ENCODE data around the gene PNPT1. TPM values are rescaled to one million over a fixed set of nuclear protein-coding genes. Genes with fewer than 3 reads are reported as not detected.

Gene PNPT1
- total RNA-seq (2013; cell fraction: nucleolus; rRNA removed) = 42.3 and 47.2 TPM in 2 replicates
- 34.2 and 44.7 TPM in 2 replicates for total RNA-seq (2014; rRNA removed)
- 48.8 and 53.3 TPM in 2 replicates for total RNA-seq (2014; rRNA removed; fragmentation: Illumina TruSeq; extraction: Trizol)
- 42.3 and 46.2 TPM in 2 replicates for total RNA-seq (2021)
- polyA plus RNA-seq (2011; ENCODE audit: low read depth) = 8.0 TPM
- polyA plus RNA-seq (2011; rRNA removed) = 50.3 and 62.3 TPM in 2 replicates
- polyA plus RNA-seq (2011; cell fraction: cytosol; rRNA removed) = 14.3 and 14.8 TPM in 2 replicates
- polyA plus RNA-seq (2011; cell fraction: nucleus; rRNA removed) = 94.6 and 102 TPM in 2 replicates
- polyA plus RNA-seq (2012) = 12.2 and 15.9 TPM in 2 replicates
- 44.2 and 60.2 TPM in 2 replicates for polyA plus RNA-seq (2014; fragmentation: Illumina TruSeq; extraction: Trizol)
- 10 to 100 TPM; 34.5 to 37.1 TPM for polyA plus RNA-seq (2014; fragmentation: Nextera tagmentation; extraction: Ambion mirVana)
- 28.6 and 35.7 TPM in 2 replicates for polyA plus RNA-seq (2014; rRNA removed)
- polyA plus RNA-seq (2016; fragmentation: Nextera tagmentation; extraction: Ambion mirVana) = 10 to 100 TPM; 66.0 to 67.7 TPM
- polyA minus RNA-seq (2011; rRNA and poly(A)+ RNA removed) = 15.4 and 32.3 TPM in 2 replicates
- polyA minus RNA-seq (2011; cell fraction: cytosol; rRNA and poly(A)+ RNA removed) = 15.9 and 42.2 TPM in 2 replicates
- 28.9 and 42.8 TPM in 2 replicates for polyA minus RNA-seq (2011; cell fraction: nucleus; rRNA and poly(A)+ RNA removed)
- Bru-seq, nascent RNA = percentile 85 among the genes with signal in this experiment
- percentile 87 among the genes with signal in this experiment for BruChase-seq, experiment 1, labeled RNA remaining after a 6-hour chase
- percentile 86 among the genes with signal in this experiment for BruChase-seq, experiment 2, labeled RNA remaining after a 2-hour chase
- long read RNA-seq, experiment 1, full-length matches to known transcripts = 34 of 63 reads
- long read RNA-seq, experiment 1, partial matches to known transcripts = 2 of 63 reads
- long read RNA-seq, experiment 1, other reads (novel, unspliced or antisense) = 27 of 63 reads
- long read RNA-seq, experiment 2, full-length matches to known transcripts = 532 of 773 reads
- long read RNA-seq, experiment 2, partial matches to known transcripts = 108 of 773 reads
- long read RNA-seq, experiment 2, other reads (novel, unspliced or antisense) = 133 of 773 reads

DNA sequence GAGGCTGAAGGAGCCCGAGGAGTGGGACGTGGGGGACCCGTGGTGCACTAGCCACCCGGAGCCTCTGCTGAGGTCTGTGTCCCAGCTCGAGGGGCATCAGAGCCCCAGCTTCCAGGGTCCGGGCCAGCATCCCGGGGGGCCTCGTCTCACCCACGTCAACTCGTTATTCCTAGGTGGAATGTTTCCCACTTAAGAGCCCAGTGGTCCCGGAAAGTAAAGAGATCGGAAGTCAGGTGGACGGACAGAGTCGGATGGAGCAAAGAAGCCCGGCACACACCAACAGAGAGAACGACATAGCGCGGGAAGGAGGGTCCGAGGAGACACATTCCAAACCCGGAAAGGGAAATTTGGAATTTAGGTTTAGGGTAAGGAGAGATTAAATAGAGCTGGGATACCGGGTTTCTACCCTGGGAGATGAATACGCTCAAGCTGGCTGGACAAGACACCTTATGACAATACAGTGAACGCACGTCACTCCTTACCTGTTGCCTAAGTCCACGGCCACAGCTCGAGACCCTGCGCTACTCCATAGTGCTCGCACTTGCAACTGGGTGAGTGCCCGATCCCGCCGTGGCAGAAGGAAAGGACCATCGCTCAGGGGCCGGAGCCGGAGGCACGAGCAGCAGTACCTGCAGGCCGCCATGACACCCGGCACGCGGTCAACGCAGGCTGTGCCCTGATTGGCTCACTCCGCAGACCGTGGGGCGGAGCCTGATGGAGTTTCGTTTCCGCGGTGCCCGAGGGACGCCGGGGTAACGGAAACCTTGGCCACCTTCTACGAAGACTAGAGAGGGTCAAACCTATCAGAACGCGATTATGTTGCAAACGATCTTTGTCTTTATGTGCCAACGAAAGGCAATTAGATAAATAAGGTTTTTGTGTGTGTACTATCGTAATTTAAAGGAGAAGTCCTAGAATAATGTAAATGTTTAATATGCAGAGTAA lies at the start of gene PNPT1:
Gene PNPT1, minus strand, starts transcription at position 664 of the 945 bp plus-strand sequence. Its CDS starts 21 bp downstream, at position 643.
- in situ Hi-C loops (cut with MboI) = no loop called here
- CTCF ChIA-PET = no interaction called here
- TF ChIP-seq, protein P1, sequence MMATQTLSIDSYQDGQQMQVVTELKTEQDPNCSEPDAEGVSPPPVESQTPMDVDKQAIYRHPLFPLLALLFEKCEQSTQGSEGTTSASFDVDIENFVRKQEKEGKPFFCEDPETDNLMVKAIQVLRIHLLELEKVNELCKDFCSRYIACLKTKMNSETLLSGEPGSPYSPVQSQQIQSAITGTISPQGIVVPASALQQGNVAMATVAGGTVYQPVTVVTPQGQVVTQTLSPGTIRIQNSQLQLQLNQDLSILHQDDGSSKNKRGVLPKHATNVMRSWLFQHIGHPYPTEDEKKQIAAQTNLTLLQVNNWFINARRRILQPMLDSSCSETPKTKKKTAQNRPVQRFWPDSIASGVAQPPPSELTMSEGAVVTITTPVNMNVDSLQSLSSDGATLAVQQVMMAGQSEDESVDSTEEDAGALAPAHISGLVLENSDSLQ (IDR thresholded peaks at IDR 0.05) = 0 out of 2 replicates have a peak, but pooled peaks have one; percentile 9
- TF ChIP-seq IRF4 (IDR thresholded peaks at IDR 0.05; ENCODE audit: low read depth, low read length) = peak; percentile 69
- no peak for TF ChIP-seq E2F4 (IDR thresholded peaks at IDR 0.05; ENCODE audit: low read depth, low read length)
- TF ChIP-seq ATF7 (IDR thresholded peaks at IDR 0.05; ENCODE audit: low read depth) = no peak
- peak; percentile 36; the same call in 1 of the 2 replicates for TF ChIP-seq BMI1 (IDR thresholded peaks at IDR 0.05; ENCODE audit: borderline replicate concordance)
- peak; percentile 58; the same call in 1 of the 2 replicates for TF ChIP-seq ZNF207 (IDR thresholded peaks at IDR 0.05; ENCODE audit: borderline replicate concordance)
- TF ChIP-seq KLF5 (IDR thresholded peaks at IDR 0.05; ENCODE audit: partially characterized antibody) = peak; percentile 34
- TF ChIP-seq EED (IDR thresholded peaks at IDR 0.05; ENCODE audit: low read depth) = no peak
- no peak for TF ChIP-seq MTA3 (IDR thresholded peaks at IDR 0.05; ENCODE audit: borderline replicate concordance, low read length)
- TF ChIP-seq CUX1 (IDR thresholded peaks at IDR 0.05; ENCODE audit: insufficient replicate concordance, low read depth, low read length) = no peak
- no peak for TF ChIP-seq DPF2 (IDR thresholded peaks at IDR 0.05)

More for the DNA sequence above, at the start of gene PNPT1:
- RAD21 ChIA-PET (ENCODE audit: unreplicated experiment) = no interaction called here
- peak within 1 kb of the TSS; percentile 88 for H2AFZ ChIP-seq (ENCODE audit: control insufficient read depth, low read depth, low read length)
- SMC1A ChIA-PET (ENCODE audit: uncharacterized antibody, unreplicated experiment) = no interaction called here
- H3K79me2 ChIP-seq (ENCODE audit: control insufficient read depth, insufficient read depth, low read length) = peaks cover 52% of the 10 kb centered on the region
- intact Hi-C loops (cut with micrococcal nuclease; ENCODE audit: unreplicated experiment) = no loop called here
- peak within 1 kb of the TSS; percentile 83 for H3K4me2 ChIP-seq (ENCODE audit: control insufficient read depth, insufficient read depth)
- peak; percentile 100 for ATAC-seq
- no peaks in the 10 kb centered on the region for H3K9me3 ChIP-seq (replicated peaks; ENCODE audit: control insufficient read depth, insufficient read depth, low read length)
- H3K27ac ChIP-seq (ENCODE audit: control insufficient read depth, insufficient read depth) = peak within 1 kb of the TSS; percentile 93
- no peaks in the 10 kb centered on the region; a peak in 1 of 4 replicates for H3K36me3 ChIP-seq (ENCODE audit: control insufficient read depth in 2 of 2, insufficient read depth in 2 of 2, low read length in 1 of 2)
- peak within 1 kb of the TSS; percentile 94 for H3K4me3 ChIP-seq
- DNase-seq (ENCODE audit: low read depth, low spot score) = peak; percentile 89
- WGBS (ENCODE audit: insufficient coverage, insufficient replicate concordance, low lambda C conversion rate, missing lambda C conversion rate) = 1% methylated on average over 55 of the region's 56 CpGs
- POLR2A ChIA-PET = interaction anchor here (1.0 kb wide), 1 partner anchor 17 kb away, joined by 5 read pairs; no protein-coding TSS in a partner anchor
- no peaks in the 10 kb centered on the region for H3K27me3 ChIP-seq (replicated peaks in 1 of 2; ENCODE audit: control insufficient read depth in 2 of 2, insufficient read depth in 2 of 2, low read length in 1 of 2)
- FAIRE-seq = peak; percentile 96
- peak within 1 kb of the TSS; percentile 94 for H3K9ac ChIP-seq (ENCODE audit: control insufficient read depth, insufficient read depth, low read length)
- H4K20me1 ChIP-seq (ENCODE audit: control insufficient read depth, insufficient read depth) = no peaks in the 10 kb centered on the region
- BruUV-seq (replicated peaks) = no TSS peak
- H3K4me1 ChIP-seq (ENCODE audit: control insufficient read depth, insufficient read depth, low read length) = peaks cover 2% of the 10 kb centered on the region
